OCI-LY3 (cell line): Measurements from ENCODE around the gene SH3RF3.
"Not testable (repeated sequence)": the region's sequence is repeated elsewhere in the genome, so short reads cannot be mapped to it uniquely, and the experiment has no call there.

Experiments
- H2AFZ ChIP-seq: fragments of 200-600, 300-600 bp; shearing (Covaris generic); 2 replicates; pipeline ENCODE4 v1.6.0; 2014; ENCODE audit warnings: antibody characterized with exemption, low read depth, low read length
- H3K27ac ChIP-seq: fragments of 200-600, 300-600 bp; sonication (generic); 2 replicates; pipeline ENCODE4 v1.5.1; 2014; ENCODE audit warnings: mild to moderate bottlenecking, low read length, moderate library complexity, mixed read lengths
- H3K27me3 ChIP-seq: fragments of 200-600, 300-600 bp; sonication (generic); 2 replicates; pipeline ENCODE4 v1.6.1; 2014; ENCODE audit warnings: low read depth, low read length, mixed read lengths
- H3K36me3 ChIP-seq: fragments of 200-600, 300-600 bp; sonication (generic); replicated peaks from 2 replicates; pipeline ENCODE3; 2014; ENCODE audit warnings: low read depth, low read length, mixed read lengths
- H3K4me1 ChIP-seq: fragments of 300-600, 200-600 bp; sonication (generic); 2 replicates; pipeline ENCODE4 v1.6.1; 2014; ENCODE audit warnings: low read length, mixed read lengths
- H3K4me2 ChIP-seq: fragments of 200-600, 300-600 bp; sonication (generic); 2 replicates; pipeline ENCODE4 v1.6.1; 2014; ENCODE audit warnings: low read length, mixed read lengths
- H3K4me3 ChIP-seq: fragments of 300-600, 200-600 bp; sonication (generic); 2 replicates; pipeline ENCODE4 v1.5.1; 2014; ENCODE audit warnings: antibody characterized with exemption, mild to moderate bottlenecking, low read length, moderate library complexity
- H3K79me2 ChIP-seq: fragments of 300-600, 200-600 bp; shearing (Covaris generic); 2 replicates; pipeline ENCODE4 v1.6.1; 2014; ENCODE audit warnings: mild to moderate bottlenecking, low read length, mixed read lengths
- H3K9ac ChIP-seq: fragments of 300-600, 200-600 bp; shearing (Covaris generic); 2 replicates; pipeline ENCODE4 v1.6.0; 2014; ENCODE audit warnings: mild to moderate bottlenecking, low read length, moderate library complexity
- H3K9me3 ChIP-seq: fragments of 200-600, 300-600 bp; shearing (Covaris generic); 2 replicates; pipeline ENCODE4 v1.6.1; 2014; ENCODE audit warnings: low read length, mixed read lengths; ENCODE audit not compliant: insufficient read depth
- H4K20me1 ChIP-seq: fragments of 200-600, 300-600 bp; sonication (generic); 2 replicates; pipeline ENCODE4 v1.6.1; 2016; ENCODE audit warnings: low read length, mixed read lengths; ENCODE audit not compliant: insufficient read depth
- CTCF ChIP-seq: fragments of 200-600, 300-600 bp; sonication (generic); IDR thresholded peaks from 2 replicates; pipeline ENCODE4 v1.5.1; 2014; ENCODE audit warnings: antibody characterized with exemption, low read length, low read depth
- EZH2phosphoT487 ChIP-seq: fragments of 200-600 bp; shearing (Covaris generic); IDR thresholded peaks from 2 replicates; pipeline ENCODE4 v1.6.1; 2018; ENCODE audit warnings: antibody characterized with exemption, mixed run types, low read depth

SH3RF3 gene

GRCh38 chr2:109105113-109105512 is 23.9 kb upstream of the SH3RF3 start:
- no peak overlapping the region for H3K9ac ChIP-seq
- H3K4me2 ChIP-seq, result no peak overlapping the region
- H3K27ac ChIP-seq, result no peak overlapping the region
- H3K9me3 ChIP-seq, result no peaks in the 10 kb centered on the region
- 0 out of 2 replicates have a peak, but pooled peaks cover 4% of the 10 kb centered on the region for H3K27me3 ChIP-seq
- no peak overlapping the region for H3K4me3 ChIP-seq
- no peaks in the 10 kb centered on the region for H3K4me1 ChIP-seq
- H4K20me1 ChIP-seq, result no peaks in the 10 kb centered on the region
- no peaks in the 10 kb centered on the region for H3K36me3 ChIP-seq
- no peaks in the 10 kb centered on the region for H3K79me2 ChIP-seq
- TF ChIP-seq CTCF, result no peak
- TF ChIP-seq EZH2phosphoT487, result no peak
- H2AFZ ChIP-seq, result no peak overlapping the region

- no peak overlapping the region for H2AFZ ChIP-seq
- no peaks in the 10 kb centered on the region for H3K9me3 ChIP-seq
- H3K36me3 ChIP-seq, result no peaks in the 10 kb centered on the region
- H3K9ac ChIP-seq, result no peak overlapping the region
- no peak overlapping the region for H3K4me3 ChIP-seq
- H4K20me1 ChIP-seq, result no peaks in the 10 kb centered on the region
- no peaks in the 10 kb centered on the region for H3K4me1 ChIP-seq
- H3K79me2 ChIP-seq, result no peaks in the 10 kb centered on the region
- no peaks in the 10 kb centered on the region for H3K27me3 ChIP-seq
- no peak overlapping the region for H3K27ac ChIP-seq
- no peak overlapping the region for H3K4me2 ChIP-seq
- TF ChIP-seq CTCF, result no peak
- TF ChIP-seq EZH2phosphoT487, result no peak
Observed at GRCh38 chr2:109108740-109109139, 20.3 kb upstream of the SH3RF3 start.

GRCh38 chr2:109109342-109109741 is 19.7 kb upstream of the SH3RF3 start:
- Histone ChIP-seq H3K27ac (no peak overlapping the region), H3K4me1 (no peaks in the 10 kb centered on the region), H3K4me2 (no peak overlapping the region), H4K20me1 (no peaks in the 10 kb centered on the region), H3K27me3 (no peaks in the 10 kb centered on the region), H3K79me2 (no peaks in the 10 kb centered on the region), H3K9ac (no peak overlapping the region), H3K36me3 (no peaks in the 10 kb centered on the region), H3K4me3 (no peak overlapping the region), H2AFZ (no peak overlapping the region), H3K9me3 (no peaks in the 10 kb centered on the region)
- TF ChIP-seq CTCF (no peak), EZH2phosphoT487 (no peak)

GRCh38 chr2:109110170-109110569 is 18.8 kb upstream of the SH3RF3 start:
- Histone ChIP-seq H3K27ac (no peak overlapping the region), H3K4me1 (no peaks in the 10 kb centered on the region), H3K4me2 (no peak overlapping the region), H3K9ac (no peak overlapping the region), H2AFZ (no peak overlapping the region), H3K4me3 (no peak overlapping the region), H3K79me2 (no peaks in the 10 kb centered on the region), H3K9me3 (no peaks in the 10 kb centered on the region), H3K36me3 (no peaks in the 10 kb centered on the region), H4K20me1 (no peaks in the 10 kb centered on the region), H3K27me3 (no peaks in the 10 kb centered on the region)
- no peak for TF ChIP-seq EZH2phosphoT487
- TF ChIP-seq CTCF, result no peak

GRCh38 chr2:109117181-109117580 is 11.8 kb upstream of the SH3RF3 start:
- not testable (repeated sequence) for H3K4me1 ChIP-seq, H3K79me2 ChIP-seq, H3K27me3 ChIP-seq, H4K20me1 ChIP-seq, H3K4me2 ChIP-seq, H2AFZ ChIP-seq, H3K36me3 ChIP-seq, H3K9ac ChIP-seq, H3K4me3 ChIP-seq, H3K9me3 ChIP-seq, H3K27ac ChIP-seq
